ENCODE data around the gene EFNA1. TPM values are rescaled to one million over a fixed set of nuclear protein-coding genes. Genes with fewer than 3 reads are reported as not detected.

The EFNA1 gene
- total and polyA plus RNA-seq, 2 donors from 2014 or later = 61.1 to 133 TPM

GRCh38 chr1:155083865-155084721 is 43.6 kb upstream of the EFNA1 start:
- H3K4me1 ChIP-seq (ENCODE audit: control insufficient read depth in 2 of 3, insufficient read depth in 2 of 3, low read depth in 1 of 3, low read length in 3 of 3) = peaks cover 3 to 31% (median 18%) of the 10 kb centered on the region in 3 donors

GRCh38 chr1:155084722-155085503 is 42.8 kb upstream of the EFNA1 start:
- TF ChIP-seq CTCF (IDR thresholded peaks at IDR 0.05; ENCODE audit: borderline replicate concordance, extremely low read depth, insufficient read depth) = peak; percentile 98
- FAIRE-seq (no peak), DNase-seq (peak; percentile 97 to 99 (median 98))
- Histone ChIP-seq H3K27ac (ENCODE audit: low read depth in 2 of 2, low read length in 2 of 2) (peak overlapping the region; percentile 89 to 91), H3K4me3 (ENCODE audit: low read length in 3 of 3) (peak overlapping the region; percentile 71 to 86 (median 75)), H3K36me3 (ENCODE audit: control insufficient read depth in 2 of 3, insufficient read depth in 3 of 3, low read length in 3 of 3) (no peaks in the 10 kb centered on the region), H3K9ac (ENCODE audit: low read length in 3 of 3) (peak overlapping the region in 2 of 3 donors; percentile 28 to 73), H3K27me3 (ENCODE audit: control insufficient read depth, insufficient read depth, low read length) (peaks cover 9% of the 10 kb centered on the region), H3K4me1 (ENCODE audit: control insufficient read depth in 2 of 3, insufficient read depth in 2 of 3, low read depth in 1 of 3, low read length in 3 of 3) (peaks cover 3 to 23% (median 18%) of the 10 kb centered on the region in 3 donors), H3K9me3 (ENCODE audit: control insufficient read depth in 2 of 3, insufficient read depth in 1 of 3, low read length in 3 of 3) (no peaks in the 10 kb centered on the region)
- intact Hi-C loops (cut with DNase I) = no loop called here

More at GRCh38 chr1:155083865-155084721, 43.6 kb upstream of the EFNA1 start:
- intact Hi-C loops (cut with DNase I) = no loop called here
- Histone ChIP-seq H3K27me3 (ENCODE audit: control insufficient read depth, insufficient read depth, low read length) (peaks cover 9% of the 10 kb centered on the region), H3K27ac (ENCODE audit: low read depth in 2 of 2, low read length in 2 of 2) (no peak overlapping the region), H3K4me3 (ENCODE audit: low read length in 3 of 3) (peak overlapping the region; percentile 49 to 86 (median 71)), H3K9me3 (ENCODE audit: control insufficient read depth in 2 of 3, insufficient read depth in 1 of 3, low read length in 3 of 3) (no peaks in the 10 kb centered on the region), H3K36me3 (ENCODE audit: control insufficient read depth in 2 of 3, insufficient read depth in 3 of 3, low read length in 3 of 3) (no peaks in the 10 kb centered on the region), H3K9ac (ENCODE audit: low read length in 3 of 3) (peak overlapping the region in 1 of 3 donors; percentile 73)
- DNase-seq (peak in 3 of 5 donors; percentile 21 to 79 (median 53)), FAIRE-seq (no peak)
- TF ChIP-seq CTCF (IDR thresholded peaks at IDR 0.05; ENCODE audit: borderline replicate concordance, extremely low read depth, insufficient read depth) = peak; percentile 15

GRCh38 chr1:155085504-155086127 is 42.1 kb upstream of the EFNA1 start:
- TF ChIP-seq CTCF (IDR thresholded peaks at IDR 0.05; ENCODE audit: borderline replicate concordance, extremely low read depth, insufficient read depth) = no peak
- H3K27ac ChIP-seq (ENCODE audit: low read depth in 2 of 2, low read length in 2 of 2) = peak overlapping the region; percentile 89 to 91
- H3K36me3 ChIP-seq (ENCODE audit: control insufficient read depth in 2 of 3, insufficient read depth in 3 of 3, low read length in 3 of 3) = no peaks in the 10 kb centered on the region
- H3K9ac ChIP-seq (ENCODE audit: low read length in 3 of 3) = peak overlapping the region in 2 of 3 donors; percentile 47 to 73
- peak; percentile 31 to 94 (median 74) for DNase-seq
- FAIRE-seq = no peak
- H3K4me3 ChIP-seq (ENCODE audit: low read length in 3 of 3) = peak overlapping the region; percentile 71 to 86 (median 75)
- intact Hi-C loops (cut with DNase I) = no loop called here
- H3K9me3 ChIP-seq (ENCODE audit: control insufficient read depth in 2 of 3, insufficient read depth in 1 of 3, low read length in 3 of 3) = no peaks in the 10 kb centered on the region
- H3K27me3 ChIP-seq (ENCODE audit: control insufficient read depth, insufficient read depth, low read length) = peaks cover 9% of the 10 kb centered on the region
- peaks cover 3 to 20% (median 18%) of the 10 kb centered on the region in 3 donors for H3K4me1 ChIP-seq (ENCODE audit: control insufficient read depth in 2 of 3, insufficient read depth in 2 of 3, low read depth in 1 of 3, low read length in 3 of 3)
